RPMI7951 (cell line): ENCODE measurements around the gene TECRL. TPM values are rescaled to one million over a fixed set of nuclear protein-coding genes. Genes with fewer than 3 reads are reported as not detected.

Source experiments
- DNase-seq: peaks from one replicate; pipeline ENCODE4 v3.0.0-alpha.2; 2012; ENCODE audit warnings: low read depth
- total RNA-seq: library from RNA; depleted of rRNA; stranded (reverse); fragments of >200 nt; shearing (Covaris generic); gene quantifications from 2 replicates; pipeline ENCODE4 v1.2.3, GENCODE V29; 2014

The TECRL gene
- total RNA-seq, 1 experiment from 2014 or later: not detected

DNA sequence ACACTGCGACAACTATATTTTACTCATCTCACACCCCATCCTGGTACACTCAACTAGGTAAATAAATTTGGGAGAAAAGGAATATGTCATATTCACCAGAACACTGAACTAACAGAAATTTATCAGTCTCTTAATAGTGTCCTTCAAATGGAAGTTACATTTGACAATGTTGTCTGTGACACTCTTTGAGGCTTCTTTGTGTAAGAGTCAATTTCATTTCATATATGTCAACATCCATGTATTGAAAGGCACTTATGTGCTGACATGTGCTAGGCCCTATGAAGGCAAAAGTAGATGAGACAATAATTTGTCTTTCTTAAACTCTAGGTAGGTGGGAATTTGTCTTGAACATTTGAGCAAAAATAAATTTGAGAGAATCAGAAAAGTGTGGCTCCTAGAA is 82.0 kb downstream of the TECRL start:
- DNase-seq: no peak

- DNase-seq: no peak
These were observed 82.7 kb downstream of the TECRL start for GRCh38 chr4:64326507-64326906.

GRCh38 chr4:64306255-64306565 is 103.0 kb downstream of the TECRL start:
- DNase-seq: no peak

GRCh38 chr4:64305565-64306254 is 103.5 kb downstream of the TECRL start:
- no peak for DNase-seq

- no peak for DNase-seq
These were observed 136.8 kb downstream of the TECRL start for GRCh38 chr4:64272432-64272831.

GRCh38 chr4:64271601-64272081 is 137.6 kb downstream of the TECRL start:
- DNase-seq: peak; percentile 39

GRCh38 chr4:64266669-64267068 is 142.6 kb downstream of the TECRL start:
- DNase-seq: no peak

DNA sequence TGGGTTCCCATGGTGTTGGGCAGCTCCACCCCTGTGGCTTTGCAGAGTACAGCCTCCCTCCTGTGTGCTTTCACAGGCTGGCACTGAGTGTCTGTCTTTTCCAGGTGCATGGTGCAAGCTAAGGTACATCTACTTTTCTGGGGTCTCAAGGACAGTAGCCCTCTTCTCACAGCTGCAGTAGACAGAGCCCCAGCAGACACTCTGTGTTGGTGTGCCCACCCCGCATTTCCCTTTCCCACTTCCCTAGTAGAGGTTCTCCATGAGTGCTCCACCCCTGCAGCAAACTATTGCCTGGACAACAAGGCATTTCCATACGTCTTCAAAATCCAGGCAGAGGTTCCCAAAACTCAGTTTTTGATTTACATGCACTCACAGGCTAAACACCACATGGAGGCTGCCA is 143.0 kb downstream of the TECRL start:
- DNase-seq: no peak

- no peak for DNase-seq
These were observed 157.5 kb downstream of the TECRL start for GRCh38 chr4:64251781-64252180.

DNA sequence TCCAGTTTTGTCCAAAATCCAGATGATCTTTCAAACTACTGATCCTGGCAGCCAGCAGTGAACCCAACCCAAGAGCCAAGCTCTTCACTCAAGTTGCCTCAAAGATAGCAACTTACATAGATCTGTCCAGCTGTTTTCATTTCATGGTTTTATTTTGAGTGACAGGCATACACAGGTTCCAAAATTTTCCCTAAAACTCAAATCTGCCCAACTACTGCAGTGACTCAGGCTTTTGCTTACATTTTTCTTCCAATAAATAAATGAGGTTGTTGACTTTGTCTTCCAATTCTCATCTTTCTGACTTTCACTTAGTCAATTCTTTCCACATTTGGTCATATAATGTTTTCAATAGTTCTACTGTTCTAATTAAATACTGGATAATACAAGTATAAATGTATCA is 158.8 kb downstream of the TECRL start:
- no peak for DNase-seq

GRCh38 chr4:64250061-64250460 is 159.2 kb downstream of the TECRL start:
- DNase-seq: no peak

GRCh38 chr4:64248186-64248585 is 161.1 kb downstream of the TECRL start:
- no peak for DNase-seq

DNA sequence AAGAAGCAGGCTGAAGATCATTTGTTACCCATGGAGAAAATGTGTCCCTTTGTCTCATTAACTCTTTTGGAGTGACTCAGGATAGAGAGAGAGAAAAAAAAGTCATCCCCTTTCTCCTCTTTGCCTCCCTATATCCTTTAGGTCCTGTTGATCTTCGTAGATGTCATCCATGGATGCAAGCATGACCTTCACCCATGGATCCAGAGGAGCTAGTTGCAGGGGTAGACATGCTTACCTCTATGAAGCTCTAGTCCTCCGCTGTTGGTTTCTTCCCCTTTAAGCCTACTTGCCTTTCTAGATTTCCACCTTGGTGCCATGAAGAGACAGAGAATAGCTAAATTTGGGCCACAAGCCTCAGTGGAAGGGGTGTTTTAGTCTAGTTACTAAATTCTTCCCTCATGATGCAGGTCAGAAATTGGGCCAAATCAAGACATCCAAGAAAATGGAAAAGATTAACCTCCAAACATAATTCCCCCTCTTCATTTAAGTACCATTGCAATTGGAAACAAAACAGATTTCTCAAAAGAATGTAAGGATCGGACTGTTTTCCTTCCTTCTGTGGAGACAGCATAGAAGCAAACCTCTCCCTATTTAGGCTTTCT is 178.4 kb downstream of the TECRL start:
- peak; percentile 3 for DNase-seq
